Cardiac fibroblast (primary cell): ENCODE results near the gene ATP9B.

Source experiments
- DNase-seq, 2 donors: peaks; one replicate each; pipeline versions ENCODE4 v3.0.0 to v3.0.0-alpha.2; 2010; ENCODE audit warnings: low read depth in 2 of 2
- H3K4me3 ChIP-seq, 2 donors: replicated peaks in 1 of 2; 1 replicate in 1 of 2; 2 replicates in 1 of 2; pipeline ENCODE4 v1.5.1; 2011; ENCODE audit warnings: low read depth in 2 of 2, low read length in 2 of 2, mild to moderate bottlenecking in 2 of 2, moderate library complexity in 1 of 2
- CTCF ChIP-seq: IDR thresholded peaks from one replicate; pipeline ENCODE4 v1.5.1; 2011; ENCODE audit warnings: low read depth, mild to moderate bottlenecking, low read length, inconsistent platforms

ATP9B gene

GRCh38 chr18:79332646-79333045 is 263.5 kb downstream of the ATP9B start:
- no peak overlapping the region for H3K4me3 ChIP-seq
- no peak for DNase-seq
- no peak for TF ChIP-seq CTCF

- no peak for TF ChIP-seq CTCF
- DNase-seq = no peak
- H3K4me3 ChIP-seq = no peak overlapping the region
These were observed 263.9 kb downstream of the ATP9B start for GRCh38 chr18:79333046-79333445.

GRCh38 chr18:79334496-79335233 is 265.5 kb downstream of the ATP9B start:
- DNase-seq = no peak
- H3K4me3 ChIP-seq = no peak overlapping the region
- TF ChIP-seq CTCF = no peak

- DNase-seq = no peak
- TF ChIP-seq CTCF = no peak
These were observed 266.7 kb downstream of the ATP9B start for GRCh38 chr18:79335833-79336360.

GRCh38 chr18:79336556-79337142 is 267.5 kb downstream of the ATP9B start:
- TF ChIP-seq CTCF = no peak
- no peak for DNase-seq
- H3K4me3 ChIP-seq = no peak overlapping the region

More at GRCh38 chr18:79335833-79336360, 266.7 kb downstream of the ATP9B start:
- no peak overlapping the region for H3K4me3 ChIP-seq

GRCh38 chr18:79337184-79337583 is 268.0 kb downstream of the ATP9B start:
- no peak for DNase-seq
- no peak for TF ChIP-seq CTCF

GRCh38 chr18:79337620-79338019 is 268.4 kb downstream of the ATP9B start:
- H3K4me3 ChIP-seq = no peak overlapping the region
- no peak for TF ChIP-seq CTCF
- DNase-seq = no peak

More at GRCh38 chr18:79337184-79337583, 268.0 kb downstream of the ATP9B start:
- H3K4me3 ChIP-seq = no peak overlapping the region
